GM12865 (cell line): ENCODE measurements around the gene NEO1.

Experiments
- DNase-seq: peaks from one replicate; pipeline ENCODE4 v3.0.0; 2010; ENCODE audit warnings: low read depth
- H3K4me3 ChIP-seq: 2 replicates; pipeline ENCODE4 v1.5.1; 2011; ENCODE audit warnings: mild to moderate bottlenecking, low read depth, low read length, control low read depth
- TF ChIP-seq, protein P1 (sequence below): IDR thresholded peaks from 2 replicates; pipeline ENCODE4 v1.5.1; 2011; ENCODE audit warnings: low read length, control low read depth, low read depth, inconsistent platforms; ENCODE audit not compliant: insufficient read depth; ENCODE audit errors: missing control alignments

NEO1 gene

DNA sequence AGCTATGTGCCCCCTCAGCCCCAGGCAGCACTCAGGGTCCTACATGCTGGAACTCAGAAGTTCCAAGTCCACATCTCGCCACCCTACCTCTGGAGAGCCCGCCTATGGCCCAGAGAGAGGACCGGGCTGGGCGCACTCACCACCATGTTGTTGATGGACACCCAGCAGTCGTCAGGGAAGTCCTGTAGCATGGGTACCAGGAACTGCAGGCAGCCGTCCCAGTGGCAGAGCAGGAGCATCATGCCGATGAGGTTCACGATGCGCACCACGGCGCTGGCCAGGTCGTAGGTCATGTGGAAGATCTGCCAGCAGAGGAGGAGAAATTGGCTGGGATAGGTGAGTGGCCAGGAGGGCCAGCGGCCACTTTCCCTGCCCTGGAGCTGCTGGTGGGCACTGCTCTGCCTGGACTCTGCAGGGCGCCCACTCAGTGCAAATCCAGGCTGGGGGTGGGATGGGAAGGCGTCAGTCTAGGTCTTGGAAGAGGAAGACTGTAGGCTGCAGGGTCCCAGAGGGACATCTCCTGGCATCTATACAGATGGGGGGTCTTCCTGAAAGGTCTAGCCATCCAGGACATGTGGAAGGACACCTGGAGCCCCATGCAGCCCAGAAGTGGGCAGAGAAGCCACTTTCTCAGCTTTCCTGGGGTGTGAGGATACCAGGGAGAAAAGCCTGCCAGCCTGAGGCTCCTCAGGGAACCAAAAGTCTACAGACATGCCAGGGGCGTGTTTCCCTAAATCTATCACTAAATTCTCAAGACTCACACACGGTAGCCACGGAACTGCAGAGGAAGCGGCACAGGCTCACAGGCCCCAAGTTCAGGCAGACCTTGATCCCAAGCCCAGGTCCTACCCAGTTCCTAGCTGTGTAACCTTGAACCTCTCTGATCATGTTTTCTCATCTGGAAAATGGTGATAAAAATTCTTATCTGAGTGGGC is 280.0 kb downstream of the NEO1 start:
- TF ChIP-seq, protein P1, sequence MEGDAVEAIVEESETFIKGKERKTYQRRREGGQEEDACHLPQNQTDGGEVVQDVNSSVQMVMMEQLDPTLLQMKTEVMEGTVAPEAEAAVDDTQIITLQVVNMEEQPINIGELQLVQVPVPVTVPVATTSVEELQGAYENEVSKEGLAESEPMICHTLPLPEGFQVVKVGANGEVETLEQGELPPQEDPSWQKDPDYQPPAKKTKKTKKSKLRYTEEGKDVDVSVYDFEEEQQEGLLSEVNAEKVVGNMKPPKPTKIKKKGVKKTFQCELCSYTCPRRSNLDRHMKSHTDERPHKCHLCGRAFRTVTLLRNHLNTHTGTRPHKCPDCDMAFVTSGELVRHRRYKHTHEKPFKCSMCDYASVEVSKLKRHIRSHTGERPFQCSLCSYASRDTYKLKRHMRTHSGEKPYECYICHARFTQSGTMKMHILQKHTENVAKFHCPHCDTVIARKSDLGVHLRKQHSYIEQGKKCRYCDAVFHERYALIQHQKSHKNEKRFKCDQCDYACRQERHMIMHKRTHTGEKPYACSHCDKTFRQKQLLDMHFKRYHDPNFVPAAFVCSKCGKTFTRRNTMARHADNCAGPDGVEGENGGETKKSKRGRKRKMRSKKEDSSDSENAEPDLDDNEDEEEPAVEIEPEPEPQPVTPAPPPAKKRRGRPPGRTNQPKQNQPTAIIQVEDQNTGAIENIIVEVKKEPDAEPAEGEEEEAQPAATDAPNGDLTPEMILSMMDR, result no peak
- H3K4me3 ChIP-seq, result no peak overlapping the region
- no peak for DNase-seq

DNA sequence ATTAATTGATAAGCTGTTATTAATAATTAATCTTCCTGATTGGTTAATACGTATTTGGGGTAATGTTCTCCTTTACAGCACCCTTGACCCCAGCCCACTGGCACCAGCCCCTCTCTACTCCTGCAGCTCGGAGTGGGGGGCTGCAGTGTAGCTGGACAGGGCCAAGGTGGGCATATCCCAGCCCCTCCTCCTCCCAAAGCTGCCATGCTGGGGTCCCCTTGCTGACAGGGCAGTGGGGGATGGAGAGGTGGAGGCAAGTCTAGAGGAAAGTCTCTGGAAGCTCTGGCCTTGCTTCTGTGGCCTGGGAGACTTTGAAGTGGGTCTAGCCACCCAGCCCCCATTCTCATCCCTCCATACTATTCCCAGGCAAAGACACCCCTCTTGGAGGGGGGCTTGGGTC is 280.7 kb downstream of the NEO1 start:
- DNase-seq, result no peak
- H3K4me3 ChIP-seq, result no peak overlapping the region
- TF ChIP-seq, protein P1, result no peak

DNA sequence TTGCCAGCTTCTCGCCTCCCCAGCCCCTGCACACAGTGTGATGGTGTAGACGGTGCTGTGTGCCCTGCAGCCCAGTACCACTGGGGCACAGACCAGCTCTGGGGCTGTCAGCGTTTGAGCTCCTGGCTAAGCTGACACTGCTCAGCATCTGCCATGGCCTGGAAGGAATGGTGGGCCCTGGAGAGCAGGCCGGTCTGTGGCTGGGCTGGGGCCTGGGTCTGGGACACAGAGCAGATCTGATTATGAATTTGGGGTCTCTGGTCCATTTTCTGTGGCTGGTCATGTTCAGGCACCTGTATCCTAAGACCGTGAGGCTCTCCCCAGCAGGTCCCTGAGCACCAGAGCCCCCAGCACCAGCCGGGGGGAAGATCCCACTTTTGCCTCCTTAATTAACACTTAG is 281.8 kb downstream of the NEO1 start:
- no peak overlapping the region for H3K4me3 ChIP-seq
- DNase-seq, result no peak
- TF ChIP-seq, protein P1, result no peak

DNA sequence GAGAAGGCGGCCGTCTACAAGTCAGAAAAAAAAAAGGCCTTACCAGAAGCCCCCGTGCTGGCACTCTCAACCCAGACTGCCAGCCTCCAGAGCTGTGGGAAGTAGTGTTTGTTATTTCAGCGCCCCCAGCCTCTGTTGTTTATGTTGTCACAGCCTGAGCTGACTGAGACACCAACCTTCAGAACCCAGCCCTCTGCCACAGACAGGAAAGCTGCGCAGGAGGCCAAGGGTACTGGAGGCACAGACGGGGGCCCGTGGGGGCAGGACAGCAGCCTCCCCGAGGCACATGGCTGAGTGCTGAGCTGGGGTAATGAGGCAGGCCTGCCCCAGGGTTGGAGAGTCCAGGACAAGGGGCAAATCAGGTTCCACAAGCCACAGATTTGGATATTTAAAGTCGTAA is 282.8 kb downstream of the NEO1 start:
- no peak for DNase-seq
- TF ChIP-seq, protein P1, result no peak
- H3K4me3 ChIP-seq, result no peak overlapping the region

DNA sequence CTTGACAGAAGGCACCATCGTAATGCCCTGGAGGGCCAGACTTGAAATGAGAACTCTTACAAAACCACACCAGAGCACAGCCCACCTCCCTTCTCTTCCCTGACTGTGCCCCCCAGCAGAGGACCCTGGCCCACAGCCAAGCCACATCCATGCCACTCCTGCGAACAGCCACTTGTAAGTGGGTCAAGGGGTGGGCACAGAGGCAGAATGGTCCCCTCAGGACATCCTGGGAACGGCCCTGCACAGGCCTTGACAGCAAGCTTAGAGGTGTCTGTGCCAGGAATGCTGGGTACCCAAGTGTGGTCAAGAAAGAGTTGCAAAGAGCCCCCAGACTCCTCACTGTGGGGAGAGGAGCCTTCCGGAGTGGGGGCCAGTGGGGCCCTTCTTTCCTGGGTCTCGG is 283.2 kb downstream of the NEO1 start:
- no peak overlapping the region for H3K4me3 ChIP-seq
- DNase-seq, result no peak
- TF ChIP-seq, protein P1, result no peak

DNA sequence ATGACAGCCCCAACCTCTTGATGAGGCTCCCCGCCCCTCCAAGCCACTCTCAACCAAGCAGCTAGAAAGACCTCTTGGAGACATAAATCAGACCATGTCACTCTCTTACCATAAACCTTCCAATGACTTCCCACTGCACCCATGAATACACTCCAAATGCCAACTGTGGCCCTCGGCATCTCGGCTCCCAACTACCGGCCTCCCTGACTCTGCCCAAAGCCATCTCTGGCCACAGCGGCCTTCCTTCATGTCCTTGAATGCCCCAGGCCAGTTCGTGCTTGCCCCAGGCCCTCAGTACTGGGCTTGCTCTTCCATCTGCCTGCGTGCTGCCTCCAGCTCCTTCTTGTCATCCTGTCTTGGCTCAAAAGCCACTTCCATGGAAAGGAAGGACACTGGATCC is 284.5 kb downstream of the NEO1 start:
- TF ChIP-seq, protein P1, result no peak
- DNase-seq, result no peak
- no peak overlapping the region for H3K4me3 ChIP-seq
